DOHH2 (cell line): ENCODE results near the gene MYO18A.

ENCODE experiments used
- CTCF ChIP-seq: fragments of 200-600 bp; sonication (generic); IDR thresholded peaks from one replicate; pipeline ENCODE4 v1.5.1; 2014; ENCODE audit warnings: antibody characterized with exemption, mild to moderate bottlenecking, low read depth, low read length; ENCODE audit not compliant: poor library complexity, severe bottlenecking
- EZH2phosphoT487 ChIP-seq: fragments of 200-600 bp; sonication (generic); IDR thresholded peaks from 2 replicates; pipeline ENCODE4 v1.6.1; 2017; ENCODE audit warnings: borderline replicate concordance, mild to moderate bottlenecking, antibody characterized with exemption, low read length, moderate library complexity, mixed read lengths

GRCh38 chr17:29091606-29092289 is 88.5 kb downstream of the MYO18A start:
- TF ChIP-seq CTCF = no peak
- no peak for TF ChIP-seq EZH2phosphoT487
